WI38 (cell line): ENCODE results near the gene PLEKHH3.
"Not testable (repeated sequence)": the region's sequence is repeated elsewhere in the genome, so short reads cannot be mapped to it uniquely, and the experiment has no call there.

Experiments used
- H3K4me3 ChIP-seq: 2 replicates; pipeline ENCODE4 v1.5.1; 2011; ENCODE audit warnings: low read depth, mild to moderate bottlenecking, control low read depth, low read length
- CTCF ChIP-seq: IDR thresholded peaks from 2 replicates; pipeline ENCODE4 v1.5.1; 2012; ENCODE audit warnings: low read depth, mild to moderate bottlenecking, control low read depth, low read length

The PLEKHH3 gene

GRCh38 chr17:42642336-42642735, 34.5 kb downstream of the PLEKHH3 start:
- TF ChIP-seq CTCF = no peak
- H3K4me3 ChIP-seq = no peak overlapping the region

- H3K4me3 ChIP-seq = no peak overlapping the region
- TF ChIP-seq CTCF = no peak
Measured at GRCh38 chr17:42640121-42640520, 36.7 kb downstream of the PLEKHH3 start.

- H3K4me3 ChIP-seq = no peak overlapping the region
- TF ChIP-seq CTCF = no peak
Measured at GRCh38 chr17:42639525-42640113, 37.2 kb downstream of the PLEKHH3 start.

- TF ChIP-seq CTCF = no peak
- no peak overlapping the region for H3K4me3 ChIP-seq
Measured at GRCh38 chr17:42632949-42633444, 43.8 kb downstream of the PLEKHH3 start.

- H3K4me3 ChIP-seq = no peak overlapping the region
- no peak for TF ChIP-seq CTCF
Measured at GRCh38 chr17:42629411-42630009, 47.3 kb downstream of the PLEKHH3 start.

- H3K4me3 ChIP-seq = not testable (repeated sequence)
Measured at GRCh38 chr17:42627032-42627764, 49.6 kb downstream of the PLEKHH3 start.

- no peak for TF ChIP-seq CTCF
- no peak overlapping the region for H3K4me3 ChIP-seq
Measured at GRCh38 chr17:42623732-42624596, 52.8 kb downstream of the PLEKHH3 start.
